Coronary artery (tissue), 2 donors: ENCODE results near the gene SLC1A3.

Experiments
- DNase-seq: peaks from one replicate; pipeline ENCODE4 v3.0.0-alpha.2; 2017; ENCODE audit warnings: low spot score
- H3K27ac ChIP-seq, 2 donors: fragments of 200-600 bp; sonication (generic); one replicate each; pipeline ENCODE4 v1.5.1; 2016 to 2019
- H3K4me3 ChIP-seq: fragments of 200-600 bp; sonication (generic); 2 replicates; pipeline ENCODE4 v1.5.1; 2016; ENCODE audit warnings: mild to moderate bottlenecking, moderate library complexity
- TF ChIP-seq, protein P1 (sequence below): fragments of 200-600 bp; sonication (generic); IDR thresholded peaks from one replicate; pipeline ENCODE4 v1.5.1; 2019; ENCODE audit warnings: antibody characterized with exemption

The SLC1A3 gene

DNA sequence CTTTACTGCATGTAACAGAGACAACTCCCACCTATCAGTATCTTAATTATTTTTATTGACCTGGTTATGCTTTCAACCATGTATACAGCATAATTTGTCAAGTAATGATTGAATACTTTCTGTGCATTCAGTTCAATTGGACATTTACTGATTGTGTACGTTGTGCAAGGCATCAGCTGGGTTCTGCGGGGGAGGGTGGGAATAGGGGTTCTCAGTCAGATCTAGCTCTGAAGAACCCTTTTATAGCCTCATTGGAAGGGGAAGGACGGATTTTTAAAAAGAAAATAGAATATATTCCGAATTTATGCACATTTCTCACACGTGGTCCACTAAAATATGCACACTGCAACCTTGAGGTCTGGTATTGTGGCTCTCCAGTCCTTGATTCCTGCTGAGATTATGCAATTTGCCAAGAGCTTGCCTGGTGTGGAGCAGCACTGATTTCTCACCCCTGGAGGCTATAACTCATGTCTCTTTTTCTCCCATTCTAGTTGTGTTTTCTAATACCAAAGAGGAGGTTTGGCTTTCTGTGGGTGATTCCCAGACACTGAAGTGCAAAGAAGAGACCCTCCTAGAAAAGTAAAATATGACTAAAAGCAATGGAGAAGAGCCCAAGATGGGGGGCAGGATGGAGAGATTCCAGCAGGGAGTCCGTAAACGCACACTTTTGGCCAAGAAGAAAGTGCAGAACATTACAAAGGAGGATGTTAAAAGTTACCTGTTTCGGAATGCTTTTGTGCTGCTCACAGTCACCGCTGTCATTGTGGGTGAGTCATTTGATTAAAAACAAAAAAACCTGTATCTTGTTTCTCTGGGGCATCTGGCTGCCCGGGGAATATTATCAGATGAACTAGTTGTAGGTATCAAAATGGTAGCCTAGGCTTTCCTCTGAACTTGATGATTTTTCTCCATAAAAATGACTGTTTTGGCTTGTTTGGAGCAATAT is 1.7 kb downstream of the SLC1A3 start:
- TF ChIP-seq, protein P1, sequence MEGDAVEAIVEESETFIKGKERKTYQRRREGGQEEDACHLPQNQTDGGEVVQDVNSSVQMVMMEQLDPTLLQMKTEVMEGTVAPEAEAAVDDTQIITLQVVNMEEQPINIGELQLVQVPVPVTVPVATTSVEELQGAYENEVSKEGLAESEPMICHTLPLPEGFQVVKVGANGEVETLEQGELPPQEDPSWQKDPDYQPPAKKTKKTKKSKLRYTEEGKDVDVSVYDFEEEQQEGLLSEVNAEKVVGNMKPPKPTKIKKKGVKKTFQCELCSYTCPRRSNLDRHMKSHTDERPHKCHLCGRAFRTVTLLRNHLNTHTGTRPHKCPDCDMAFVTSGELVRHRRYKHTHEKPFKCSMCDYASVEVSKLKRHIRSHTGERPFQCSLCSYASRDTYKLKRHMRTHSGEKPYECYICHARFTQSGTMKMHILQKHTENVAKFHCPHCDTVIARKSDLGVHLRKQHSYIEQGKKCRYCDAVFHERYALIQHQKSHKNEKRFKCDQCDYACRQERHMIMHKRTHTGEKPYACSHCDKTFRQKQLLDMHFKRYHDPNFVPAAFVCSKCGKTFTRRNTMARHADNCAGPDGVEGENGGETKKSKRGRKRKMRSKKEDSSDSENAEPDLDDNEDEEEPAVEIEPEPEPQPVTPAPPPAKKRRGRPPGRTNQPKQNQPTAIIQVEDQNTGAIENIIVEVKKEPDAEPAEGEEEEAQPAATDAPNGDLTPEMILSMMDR = no peak
- no peak for DNase-seq
- Histone ChIP-seq H3K27ac (no peak overlapping the region), H3K4me3 (peak overlapping the region; percentile 79)

DNA sequence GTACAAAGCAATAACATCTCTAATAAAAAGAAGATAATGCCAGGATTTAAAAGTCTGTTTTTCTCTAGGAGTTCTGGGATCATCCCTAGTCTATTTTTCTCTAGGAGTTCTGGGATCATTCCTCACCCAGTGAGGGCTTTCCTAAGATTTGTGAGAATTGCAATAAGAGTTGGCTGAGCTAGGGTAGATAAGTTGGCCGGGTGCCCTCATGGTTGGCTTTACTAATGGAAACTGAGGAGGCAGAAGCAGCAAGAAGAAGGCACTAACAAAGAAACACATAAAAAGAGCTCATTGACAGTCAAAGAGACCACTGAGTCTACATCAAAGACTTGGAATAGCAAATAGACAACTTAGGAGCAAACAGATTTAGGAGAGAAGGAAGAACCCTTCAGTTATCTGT is 4.2 kb downstream of the SLC1A3 start:
- Histone ChIP-seq H3K4me3 (no peak overlapping the region), H3K27ac (no peak overlapping the region)
- TF ChIP-seq, protein P1 = no peak
- no peak for DNase-seq

DNA sequence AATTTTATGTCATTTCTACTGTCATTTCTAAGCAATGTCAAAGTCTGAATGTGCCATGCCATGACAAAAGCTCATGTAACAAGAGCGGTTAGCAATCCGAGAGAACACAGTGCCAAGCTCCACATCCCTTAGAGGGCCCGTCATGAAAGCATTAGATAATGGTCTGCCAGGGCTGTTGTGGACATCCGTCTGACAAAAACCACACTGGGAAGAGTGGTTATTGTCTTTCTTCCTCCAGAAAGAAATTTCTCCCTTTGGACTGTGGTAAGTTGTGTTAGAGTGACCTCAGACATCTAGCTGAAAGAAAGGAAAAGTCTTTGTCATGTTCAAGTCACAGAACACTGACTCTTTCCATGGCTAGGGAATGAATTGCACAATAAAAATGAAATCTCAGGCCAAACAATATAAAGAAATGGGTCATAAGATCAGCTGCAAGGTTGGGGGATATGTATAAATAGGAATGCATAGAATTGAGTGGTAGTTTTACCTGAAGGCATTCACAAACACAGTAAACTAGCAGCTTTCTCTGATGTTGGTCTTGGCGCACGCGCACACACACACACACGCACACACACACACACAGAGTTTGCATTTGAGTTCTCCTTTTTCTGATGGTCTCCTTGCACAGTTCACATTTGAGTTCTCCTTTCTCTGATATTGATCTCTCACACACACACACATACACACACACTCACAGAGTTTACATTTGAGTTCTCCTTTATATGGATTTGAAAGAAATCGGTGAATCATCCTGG is 5.3 kb downstream of the SLC1A3 start:
- TF ChIP-seq, protein P1 = no peak
- Histone ChIP-seq H3K27ac (no peak overlapping the region), H3K4me3 (no peak overlapping the region)
- DNase-seq = no peak

DNA sequence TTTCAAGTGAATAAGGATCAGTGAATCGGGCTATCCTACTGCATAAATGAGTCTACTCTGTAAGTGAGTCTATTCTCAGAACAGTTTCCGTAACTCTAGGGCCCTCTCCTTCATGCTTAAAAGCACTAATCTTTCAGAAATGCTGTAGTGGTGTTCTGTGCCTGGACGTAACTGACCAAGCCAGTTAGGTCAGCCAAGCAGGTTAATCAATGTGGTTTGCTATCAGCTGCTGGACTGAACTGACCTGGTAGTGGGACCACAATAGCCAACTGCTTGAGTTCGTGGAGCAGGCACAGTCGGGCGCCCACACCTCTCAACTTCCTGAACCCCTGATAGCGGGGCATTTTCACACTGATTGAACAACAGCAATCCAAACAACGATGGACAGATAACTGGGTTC is 6.8 kb downstream of the SLC1A3 start:
- H3K27ac ChIP-seq = no peak overlapping the region
- DNase-seq = no peak
- TF ChIP-seq, protein P1 = no peak
- H3K4me3 ChIP-seq = no peak overlapping the region

DNA sequence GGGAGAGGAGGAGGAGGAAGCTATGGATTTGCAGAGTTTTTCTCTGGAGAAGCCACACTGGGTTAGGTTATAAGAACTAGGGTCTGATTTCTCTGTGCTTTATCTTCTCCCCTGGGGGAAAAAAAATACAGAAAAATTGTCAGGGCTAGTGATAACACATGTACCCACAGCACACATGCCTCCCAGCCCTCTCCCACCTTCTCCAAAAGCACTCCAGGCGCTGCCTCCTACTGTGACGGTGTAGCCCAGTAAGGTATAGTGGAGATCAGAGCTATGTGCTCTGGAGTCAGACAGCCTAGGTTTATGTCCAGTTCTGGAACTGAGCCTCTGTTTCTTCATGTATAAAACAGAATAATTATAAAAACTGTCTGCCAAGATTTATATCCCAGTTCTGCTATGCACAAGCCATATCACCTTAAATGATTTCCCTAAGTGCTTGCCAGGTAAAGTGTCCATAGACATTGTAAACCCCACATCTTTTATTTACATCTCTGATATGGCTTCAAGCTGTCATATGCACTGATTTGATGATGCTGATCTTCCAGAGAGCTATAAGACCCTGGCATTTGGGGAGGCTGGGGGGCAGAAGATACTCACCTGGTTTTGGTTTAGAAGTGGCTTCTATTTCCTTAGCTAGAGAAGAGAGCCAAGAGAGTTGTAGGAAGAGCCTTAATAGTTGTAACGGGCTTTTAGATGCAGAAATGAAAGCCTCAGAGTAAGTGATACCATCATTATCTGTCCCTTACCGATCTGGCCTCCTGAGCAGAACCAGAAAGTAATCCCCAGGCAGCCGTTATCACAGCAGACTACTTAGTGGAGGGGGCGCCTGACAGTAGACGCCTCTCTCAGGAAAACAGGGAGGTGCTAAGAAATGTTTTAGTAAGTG is 7.6 kb downstream of the SLC1A3 start:
- Histone ChIP-seq H3K27ac (no peak overlapping the region), H3K4me3 (no peak overlapping the region)
- TF ChIP-seq, protein P1 = no peak
- no peak for DNase-seq

DNA sequence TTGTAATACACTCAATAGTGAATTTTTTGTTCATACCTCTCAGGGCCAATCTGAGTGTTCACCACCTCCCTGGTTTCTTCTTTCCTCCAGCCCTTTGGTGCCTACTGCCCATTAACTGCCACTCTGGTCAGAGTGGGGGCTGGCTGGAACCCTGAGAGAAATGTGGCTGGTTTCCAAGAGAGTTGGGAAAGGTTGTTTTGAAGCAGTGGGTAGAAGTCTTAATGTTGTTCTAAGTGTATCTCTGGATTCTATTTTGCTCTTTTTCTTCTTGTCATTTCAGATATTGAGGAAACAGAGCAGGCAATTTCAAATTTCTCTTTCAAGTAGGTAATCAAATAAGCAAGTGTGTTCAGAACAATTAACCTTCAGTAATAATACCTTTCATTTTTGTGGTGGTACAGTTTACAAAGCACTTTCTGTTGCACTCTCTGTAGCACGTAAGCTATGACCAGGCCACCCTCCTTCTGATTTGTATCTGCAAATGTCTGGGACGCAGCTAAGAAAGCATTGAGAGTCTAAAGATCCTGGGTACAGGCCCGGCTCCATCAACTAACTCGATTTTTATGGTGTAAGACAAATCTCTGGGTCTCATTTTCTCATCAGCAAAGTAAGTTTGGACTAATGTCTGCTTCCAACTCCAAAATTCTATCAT is 8.4 kb downstream of the SLC1A3 start:
- Histone ChIP-seq H3K27ac (no peak overlapping the region), H3K4me3 (no peak overlapping the region)
- no peak for DNase-seq
- TF ChIP-seq, protein P1 = no peak
